Smooth muscle cell (in vitro differentiated cells): ENCODE results near the gene STARD7. TPM values are rescaled to one million over a fixed set of nuclear protein-coding genes. Genes with fewer than 3 reads are reported as not detected.
"Not testable (repeated sequence)": the region's sequence is repeated elsewhere in the genome, so short reads cannot be mapped to it uniquely, and the experiment has no call there.

ENCODE experiments used
- DNase-seq: peaks from one replicate; lab custom pipeline; 2025; ENCODE audit not compliant: unreplicated experiment; lab: John Stamatoyannopoulos, UW
- H2AFZ ChIP-seq: fragments of 200-600 bp; sonication (generic); 2 replicates; pipeline ENCODE4 v1.6.0; 2016; ENCODE audit warnings: antibody characterized with exemption, low read depth, mild to moderate bottlenecking
- H3F3A ChIP-seq: fragments of 200-600 bp; sonication (generic); 2 replicates; pipeline ENCODE4 v1.6.0; 2017; ENCODE audit warnings: antibody characterized with exemption, low read depth
- H3K27ac ChIP-seq: fragments of 200-600 bp; sonication (generic); 2 replicates; pipeline ENCODE4 v1.5.1; 2016; ENCODE audit warnings: low read depth, mild to moderate bottlenecking
- H3K27me3 ChIP-seq: fragments of 200-600 bp; sonication (generic); 2 replicates; pipeline ENCODE4 v1.6.1; 2016; ENCODE audit warnings: low read depth, mild to moderate bottlenecking
- H3K36me3 ChIP-seq: fragments of 200-600 bp; sonication (generic); 2 replicates; pipeline ENCODE4 v1.5.1; 2016; ENCODE audit warnings: low read depth
- H3K4me1 ChIP-seq: fragments of 200-600 bp; sonication (generic); 2 replicates; pipeline ENCODE4 v1.5.1; 2016; ENCODE audit warnings: low read depth
- H3K4me2 ChIP-seq: fragments of 200-600 bp; sonication (generic); 2 replicates; pipeline ENCODE4 v1.6.0; 2016; ENCODE audit warnings: mild to moderate bottlenecking
- H3K4me3 ChIP-seq: fragments of 200-600 bp; sonication (generic); 2 replicates; pipeline ENCODE4 v1.5.1; 2016; ENCODE audit warnings: mild to moderate bottlenecking
- H3K79me2 ChIP-seq: fragments of 200-600 bp; sonication (generic); 2 replicates; pipeline ENCODE4 v1.6.0; 2016; ENCODE audit warnings: low read depth, mild to moderate bottlenecking
- H3K9ac ChIP-seq: fragments of 200-600 bp; sonication (generic); 2 replicates; pipeline ENCODE4 v1.6.0; 2016; ENCODE audit warnings: low read depth
- H3K9me3 ChIP-seq: fragments of 200-600 bp; sonication (generic); replicated peaks from 2 replicates; pipeline ENCODE4 v1.5.1; 2016; ENCODE audit warnings: low read depth
- H4K20me1 ChIP-seq: fragments of 200-600 bp; sonication (generic); 2 replicates; pipeline ENCODE4 v1.6.0; 2016; ENCODE audit warnings: low read depth
- CTCF ChIP-seq: fragments of 200-600 bp; sonication (generic); IDR thresholded peaks from 2 replicates; pipeline ENCODE4 v1.5.1; 2017; ENCODE audit warnings: borderline replicate concordance, mild to moderate bottlenecking, antibody characterized with exemption; ENCODE audit not compliant: insufficient read depth, poor library complexity, severe bottlenecking
- WGBS: methylation state at CpG from one replicate; pipeline ENCODE4 v1.1.7; 2016; ENCODE audit warnings: low lambda C conversion rate; 5-methylcytosine and 5-hydroxymethylcytosine counted together
- polyA plus RNA-seq: library from polyadenylated mRNA; unstranded; fragments of >200 nt; fragmentation: Nextera tagmentation; extraction: Ambion mirVana; gene quantifications from 2 replicates; pipeline ENCODE4 v1.2.1, GENCODE V29; 2016
- total RNA-seq: library from RNA; depleted of rRNA; stranded (reverse); fragments of >200 nt; gene quantifications from 2 replicates; pipeline ENCODE4 v1.2.3, GENCODE V29; 2014

STARD7 gene
- total and polyA plus RNA-seq, 2 experiments from 2014 or later, result 62.3 to 64.4 TPM

GRCh38 chr2:96163768-96164429, 44.7 kb downstream of the STARD7 start:
- no peaks in the 10 kb centered on the region for H3F3A ChIP-seq
- no peak overlapping the region for H3K4me2 ChIP-seq
- no peak overlapping the region for H2AFZ ChIP-seq
- 72% methylated on average over 13 of the region's 13 CpGs for WGBS
- H3K36me3 ChIP-seq, result no peaks in the 10 kb centered on the region
- H3K4me3 ChIP-seq, result no peak overlapping the region
- no peak for DNase-seq
- H3K4me1 ChIP-seq, result no peaks in the 10 kb centered on the region
- no peak for TF ChIP-seq CTCF
- H3K27ac ChIP-seq, result no peak overlapping the region
- H3K9ac ChIP-seq, result no peak overlapping the region
- no peaks in the 10 kb centered on the region for H3K79me2 ChIP-seq
- no peaks in the 10 kb centered on the region for H3K9me3 ChIP-seq
- H3K27me3 ChIP-seq, result no peaks in the 10 kb centered on the region
- H4K20me1 ChIP-seq, result no peaks in the 10 kb centered on the region

- no peak for DNase-seq
- no peaks in the 10 kb centered on the region for H3F3A ChIP-seq
- WGBS, result 94% methylated on average over 5 of the region's 5 CpGs
- H2AFZ ChIP-seq, result no peak overlapping the region
- no peak overlapping the region for H3K27ac ChIP-seq
- H3K4me3 ChIP-seq, result no peak overlapping the region
- no peaks in the 10 kb centered on the region for H4K20me1 ChIP-seq
- H3K27me3 ChIP-seq, result no peaks in the 10 kb centered on the region
- H3K9ac ChIP-seq, result no peak overlapping the region
- H3K79me2 ChIP-seq, result no peaks in the 10 kb centered on the region
- H3K36me3 ChIP-seq, result no peaks in the 10 kb centered on the region
- no peaks in the 10 kb centered on the region for H3K4me1 ChIP-seq
- no peak overlapping the region for H3K4me2 ChIP-seq
- no peak for TF ChIP-seq CTCF
- no peaks in the 10 kb centered on the region for H3K9me3 ChIP-seq
These were observed 45.2 kb downstream of the STARD7 start for GRCh38 chr2:96163415-96163767.

GRCh38 chr2:96161898-96162297, 46.7 kb downstream of the STARD7 start:
- DNase-seq, result no peak
- H3K79me2 ChIP-seq, result no peaks in the 10 kb centered on the region
- H3K36me3 ChIP-seq, result no peaks in the 10 kb centered on the region
- H3K4me3 ChIP-seq, result no peak overlapping the region
- H2AFZ ChIP-seq, result no peak overlapping the region
- no peak overlapping the region for H3K9ac ChIP-seq
- H3K27me3 ChIP-seq, result no peaks in the 10 kb centered on the region
- H3K4me1 ChIP-seq, result no peaks in the 10 kb centered on the region
- no peaks in the 10 kb centered on the region for H3K9me3 ChIP-seq
- H4K20me1 ChIP-seq, result no peaks in the 10 kb centered on the region
- 71% methylated on average over 5 of the region's 5 CpGs for WGBS
- no peak for TF ChIP-seq CTCF
- no peak overlapping the region for H3K4me2 ChIP-seq
- H3F3A ChIP-seq, result no peaks in the 10 kb centered on the region
- H3K27ac ChIP-seq, result no peak overlapping the region

- H3K36me3 ChIP-seq, H3K27ac ChIP-seq, H2AFZ ChIP-seq, H3K4me3 ChIP-seq, H4K20me1 ChIP-seq, H3K9me3 ChIP-seq, H3K4me1 ChIP-seq, H3K4me2 ChIP-seq, H3K9ac ChIP-seq, H3K27me3 ChIP-seq, DNase-seq, H3K79me2 ChIP-seq, H3F3A ChIP-seq: not testable (repeated sequence)
- WGBS, result 96% methylated on average over 5 of the region's 5 CpGs
These were observed 48.3 kb downstream of the STARD7 start for GRCh38 chr2:96160366-96160765.
